Vagina (tissue), 2 donors: Measurements from ENCODE around the gene NEK7. TPM values are rescaled to one million over a fixed set of nuclear protein-coding genes. Genes with fewer than 3 reads are reported as not detected.

Experiments used
- DNase-seq, 2 donors: peaks; one replicate each; pipeline ENCODE4 v3.0.0-alpha.2; 2017; ENCODE audit errors: extremely low spot score in 2 of 2
- H3K27ac ChIP-seq: fragments of 200-600 bp; sonication (generic); one replicate; pipeline ENCODE4 v1.5.1; 2019
- H3K27me3 ChIP-seq: fragments of 200-600 bp; sonication (generic); one replicate; pipeline ENCODE4 v1.5.1; 2019
- H3K36me3 ChIP-seq, 2 donors: fragments of 200-600 bp; sonication (generic); one replicate each; pipeline ENCODE4 v1.5.1; 2017 to 2019
- H3K4me1 ChIP-seq: fragments of 200-600 bp; sonication (generic); one replicate; pipeline ENCODE4 v1.5.1; 2019
- H3K4me3 ChIP-seq, 2 donors: fragments of 200-600 bp; sonication (generic); 1 replicate in 1 of 2; 2 replicates in 1 of 2; pipeline ENCODE4 v1.5.1; 2016 to 2019
- H3K9me3 ChIP-seq: fragments of 200-600 bp; sonication (generic); one replicate; pipeline ENCODE4 v1.5.1; 2019
- POLR2A ChIP-seq, 2 donors: fragments of 450-650 bp; IDR thresholded peaks; one replicate each; pipeline ENCODE4 v1.6.1; 2017; ENCODE audit warnings: antibody characterized with exemption in 2 of 2, mild to moderate bottlenecking in 2 of 2, moderate library complexity in 2 of 2
- POLR2AphosphoS5 ChIP-seq, 2 donors: sonication (generic); formaldehyde crosslinking; IDR thresholded peaks; one replicate each; pipeline ENCODE4 v1.9.0; 2017; ENCODE audit warnings: antibody characterized with exemption in 2 of 2, mild to moderate bottlenecking in 2 of 2, low read depth in 1 of 2; ENCODE audit not compliant: insufficient read depth in 1 of 2
- intact Hi-C: fragments of 100-400 bp; cut with DNase I; formaldehyde crosslinking; loops from one replicate; pipeline ENCODE4 v1.15.1; 2023
- total RNA-seq: library from RNA; depleted of rRNA; stranded (reverse); fragments of >200 nt; gene quantifications from one replicate; pipeline ENCODE4 v1.2.3, GENCODE V29; 2016
- TF ChIP-seq, protein P1 (sequence below), 3 experiments: fragments of 450-650 bp in 2 of 3; fragments of 200-600 bp in 1 of 3; sonication (generic) in 1 of 3; IDR thresholded peaks; one replicate each; pipeline ENCODE4 v1.5.1; 2017 to 2019; ENCODE audit warnings: antibody characterized with exemption in 3 of 3, mild to moderate bottlenecking in 2 of 3, moderate library complexity in 2 of 3

NEK7 gene
- total RNA-seq, 1 donor from 2014 or later: 99.4 TPM

DNA sequence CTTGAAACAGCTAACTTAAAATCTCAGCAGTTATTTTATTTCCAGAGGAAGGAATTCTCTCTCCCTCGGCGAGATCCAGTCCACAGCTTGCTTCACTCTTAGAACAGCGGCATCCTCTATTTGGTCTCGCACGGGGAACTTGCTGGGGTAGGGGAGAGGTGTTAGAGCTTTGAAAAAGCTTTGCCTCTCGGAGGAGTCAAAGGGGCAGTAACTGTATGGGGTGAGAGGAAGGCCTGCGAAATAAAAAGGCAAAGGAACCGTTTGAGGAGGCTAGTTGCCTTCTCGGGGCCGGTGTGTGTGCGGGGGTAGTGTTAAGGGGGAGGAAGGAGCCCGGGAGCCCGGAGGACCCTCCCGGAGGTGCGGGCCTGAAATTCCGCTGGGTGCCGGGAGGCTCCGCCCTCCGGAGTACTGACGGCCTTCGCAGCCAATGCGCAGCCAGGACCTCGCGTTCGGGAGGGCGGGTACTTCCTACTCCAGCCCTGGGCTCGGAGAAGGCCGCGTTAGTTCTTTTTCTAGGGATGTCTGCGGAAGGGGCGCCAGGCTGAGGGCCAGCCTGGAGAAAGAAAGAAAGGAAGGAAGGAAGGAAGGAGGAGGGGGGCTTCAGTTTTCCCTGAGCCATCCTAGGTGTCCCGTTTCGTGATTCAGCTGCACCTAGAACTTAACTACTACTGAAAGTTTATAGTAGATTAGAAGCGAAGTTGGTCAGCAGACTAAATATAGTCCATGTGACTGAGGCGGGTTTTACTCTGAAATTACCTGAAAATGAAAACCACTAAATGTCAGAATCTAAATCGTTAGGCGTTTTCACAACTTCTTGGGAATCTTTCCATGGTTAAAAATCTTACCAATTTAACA is 2.2 kb downstream of the NEK7 start:
- H3K4me1 ChIP-seq: peaks cover 55% of the 10 kb centered on the region

DNA sequence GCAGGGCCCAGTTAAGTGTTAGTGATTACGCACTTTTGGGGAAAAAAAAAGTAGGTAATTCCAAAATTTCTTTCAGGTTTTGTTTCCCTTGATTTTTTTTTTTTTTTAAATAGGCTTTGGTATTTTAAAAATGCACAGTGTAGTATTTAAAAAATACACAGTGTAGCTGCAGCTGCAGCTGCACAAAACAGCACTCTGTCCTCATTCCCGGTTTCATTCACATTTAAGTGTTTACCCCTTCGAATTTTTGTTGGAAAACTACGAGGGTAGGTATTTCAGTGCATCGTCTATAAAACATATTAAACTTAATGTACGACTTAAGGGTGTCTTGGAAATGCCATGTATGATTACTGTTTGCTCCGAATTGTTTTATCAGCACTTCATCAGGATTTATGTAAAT is 3.4 kb downstream of the NEK7 start:
- H3K27me3 ChIP-seq: no peaks in the 10 kb centered on the region
- no peaks in the 10 kb centered on the region for H3K36me3 ChIP-seq
- peak overlapping the region; percentile 99 for H3K27ac ChIP-seq
- peaks cover 64% of the 10 kb centered on the region for H3K4me1 ChIP-seq
- no peak overlapping the region for H3K4me3 ChIP-seq
- no peak for DNase-seq
- intact Hi-C loops: no loop called here
- H3K9me3 ChIP-seq: no peaks in the 10 kb centered on the region
- TF ChIP-seq POLR2AphosphoS5 (IDR thresholded peaks at IDR 0.05; ENCODE audit: insufficient read depth in 1 of 2, low read depth in 1 of 2) (no peak), POLR2A (IDR thresholded peaks at IDR 0.05) (no peak)
- TF ChIP-seq, protein P1, sequence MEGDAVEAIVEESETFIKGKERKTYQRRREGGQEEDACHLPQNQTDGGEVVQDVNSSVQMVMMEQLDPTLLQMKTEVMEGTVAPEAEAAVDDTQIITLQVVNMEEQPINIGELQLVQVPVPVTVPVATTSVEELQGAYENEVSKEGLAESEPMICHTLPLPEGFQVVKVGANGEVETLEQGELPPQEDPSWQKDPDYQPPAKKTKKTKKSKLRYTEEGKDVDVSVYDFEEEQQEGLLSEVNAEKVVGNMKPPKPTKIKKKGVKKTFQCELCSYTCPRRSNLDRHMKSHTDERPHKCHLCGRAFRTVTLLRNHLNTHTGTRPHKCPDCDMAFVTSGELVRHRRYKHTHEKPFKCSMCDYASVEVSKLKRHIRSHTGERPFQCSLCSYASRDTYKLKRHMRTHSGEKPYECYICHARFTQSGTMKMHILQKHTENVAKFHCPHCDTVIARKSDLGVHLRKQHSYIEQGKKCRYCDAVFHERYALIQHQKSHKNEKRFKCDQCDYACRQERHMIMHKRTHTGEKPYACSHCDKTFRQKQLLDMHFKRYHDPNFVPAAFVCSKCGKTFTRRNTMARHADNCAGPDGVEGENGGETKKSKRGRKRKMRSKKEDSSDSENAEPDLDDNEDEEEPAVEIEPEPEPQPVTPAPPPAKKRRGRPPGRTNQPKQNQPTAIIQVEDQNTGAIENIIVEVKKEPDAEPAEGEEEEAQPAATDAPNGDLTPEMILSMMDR (IDR thresholded peaks at IDR 0.05): no peak

More for the DNA sequence above, 2.2 kb downstream of the NEK7 start:
- peak; percentile 80 to 83 for TF ChIP-seq POLR2AphosphoS5 (IDR thresholded peaks at IDR 0.05; ENCODE audit: insufficient read depth in 1 of 2, low read depth in 1 of 2)
- TF ChIP-seq POLR2A (IDR thresholded peaks at IDR 0.05): peak in 1 of 2 donors; percentile 58
- TF ChIP-seq, protein P1 (IDR thresholded peaks at IDR 0.05): peak in 1 of 3 experiments; percentile 9
- Histone ChIP-seq H3K4me3 (peak overlapping the region; percentile 84 to 93), H3K9me3 (no peaks in the 10 kb centered on the region), H3K27ac (peak overlapping the region; percentile 99), H3K36me3 (no peaks in the 10 kb centered on the region), H3K27me3 (no peaks in the 10 kb centered on the region)
- no peak for DNase-seq
- intact Hi-C loops: no loop called here

DNA sequence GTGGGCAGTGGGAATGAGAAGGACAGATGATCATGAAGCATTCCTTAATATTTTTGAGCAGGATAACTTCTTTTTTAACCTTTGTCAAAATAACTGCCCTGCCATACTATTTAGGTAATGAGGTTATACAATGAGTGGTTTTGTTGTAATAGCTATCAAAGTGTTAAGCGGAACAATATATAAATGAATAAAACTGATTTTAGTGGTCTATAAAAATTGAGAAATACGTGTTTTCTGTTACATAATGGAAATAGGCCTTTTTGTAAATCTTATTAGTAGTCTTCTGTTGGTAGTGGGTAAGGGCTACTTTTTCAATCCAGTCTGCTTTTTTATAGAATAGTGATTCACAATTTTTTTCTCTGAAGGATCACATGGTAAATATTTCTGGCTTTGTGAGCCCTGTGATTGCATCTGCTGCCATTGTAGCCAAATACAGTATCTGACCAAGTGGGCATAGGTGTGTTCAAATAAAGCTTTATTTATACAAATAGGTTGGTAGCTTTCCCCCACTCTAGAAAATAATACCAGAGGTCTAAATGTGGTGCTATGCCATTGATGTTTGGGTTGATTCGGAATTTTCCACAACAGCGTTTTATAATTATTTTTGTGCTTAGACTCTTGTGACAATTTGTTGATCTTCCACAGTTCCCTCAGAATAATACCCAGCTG is 4.3 kb downstream of the NEK7 start:
- H3K4me3 ChIP-seq: no peak overlapping the region
- no peaks in the 10 kb centered on the region for H3K9me3 ChIP-seq
- H3K27ac ChIP-seq: no peak overlapping the region
- no peaks in the 10 kb centered on the region for H3K36me3 ChIP-seq
- TF ChIP-seq POLR2A (IDR thresholded peaks at IDR 0.05) (no peak), POLR2AphosphoS5 (IDR thresholded peaks at IDR 0.05; ENCODE audit: insufficient read depth in 1 of 2, low read depth in 1 of 2) (no peak)
- TF ChIP-seq, protein P1 (IDR thresholded peaks at IDR 0.05): no peak
- intact Hi-C loops: no loop called here
- peaks cover 73% of the 10 kb centered on the region for H3K4me1 ChIP-seq
- DNase-seq: no peak
- H3K27me3 ChIP-seq: no peaks in the 10 kb centered on the region

DNA sequence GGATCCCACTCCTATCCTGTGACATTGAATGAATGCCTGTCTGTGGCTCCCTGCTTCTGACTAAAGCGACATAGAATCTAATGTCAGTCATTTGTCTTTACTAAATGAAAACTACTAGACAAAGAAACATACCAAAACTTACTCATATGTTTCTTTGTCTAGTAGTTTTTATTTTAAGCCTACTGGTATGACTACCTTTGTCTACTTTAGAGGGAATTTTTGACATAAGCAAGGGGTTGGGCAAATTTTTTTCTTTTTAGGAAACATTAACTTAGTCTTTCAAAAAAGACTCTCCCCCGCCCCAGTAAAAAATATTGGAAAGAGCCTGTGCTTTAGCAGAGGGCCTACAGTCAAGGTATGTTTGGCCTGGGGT is 4.9 kb downstream of the NEK7 start:
- peaks cover 79% of the 10 kb centered on the region for H3K4me1 ChIP-seq
- TF ChIP-seq POLR2AphosphoS5 (IDR thresholded peaks at IDR 0.05; ENCODE audit: insufficient read depth in 1 of 2, low read depth in 1 of 2) (no peak), POLR2A (IDR thresholded peaks at IDR 0.05) (no peak)
- TF ChIP-seq, protein P1 (IDR thresholded peaks at IDR 0.05): no peak
- H3K27ac ChIP-seq: no peak overlapping the region
- intact Hi-C loops: no loop called here
- no peak overlapping the region for H3K4me3 ChIP-seq
- H3K36me3 ChIP-seq: no peaks in the 10 kb centered on the region
- no peaks in the 10 kb centered on the region for H3K27me3 ChIP-seq
- H3K9me3 ChIP-seq: no peaks in the 10 kb centered on the region
- no peak for DNase-seq
